ENCODE data around the gene DYNC1I1.

GRCh38 chr7:95875519-95875918, 103.2 kb downstream of the DYNC1I1 start:
- TF ChIP-seq REST (IDR thresholded peaks at IDR 0.05; ENCODE audit: insufficient read depth in 1 of 2, low read depth in 2 of 2, low read length in 2 of 2): no peak
- no peak for TF ChIP-seq SIN3A (IDR thresholded peaks at IDR 0.05; ENCODE audit: borderline replicate concordance, insufficient read depth, low read length)
- TF ChIP-seq POLR2AphosphoS5 (IDR thresholded peaks at IDR 0.05; ENCODE audit: low read depth, low read length): no peak
- no peak for TF ChIP-seq TAF1 (IDR thresholded peaks at IDR 0.05; ENCODE audit: borderline replicate concordance, insufficient read depth, low read length)
